Stimulated activated effector memory CD8-positive, alpha-beta T cell treated with anti-CD3 and anti-CD28 coated beads, Interleukin-12 subunit alpha, Interleukin-12 subunit beta, amount 100 ng/mL, for 72 hours (primary cell): Measurements from ENCODE around the gene ATXN1.

ENCODE experiments used
- ATAC-seq: fragments of 150-1000 bp; cut with Tn5 transposase; 2 replicates; pipeline ENCODE4 v1.10.0; 2021
- DNase-seq, 2 donors: peaks; one replicate each; pipeline ENCODE4 v3.0.0; 2021 to 2022; ENCODE audit warnings: low spot score in 2 of 2
- H3K27ac Mint-ChIP-seq: one replicate; pipeline ENCODE4 v1.8.0; 2022; ENCODE audit warnings: mild to moderate bottlenecking, mixed read lengths
- H3K36me3 Mint-ChIP-seq: one replicate; pipeline ENCODE4 v1.8.0; 2022; ENCODE audit warnings: mild to moderate bottlenecking, mixed read lengths
- H3K4me1 Mint-ChIP-seq: one replicate; pipeline ENCODE4 v1.8.0; 2022; ENCODE audit warnings: mixed read lengths
- H3K4me3 Mint-ChIP-seq: one replicate; pipeline ENCODE4 v1.8.0; 2022; ENCODE audit warnings: mild to moderate bottlenecking, mixed read lengths
- H3K9me3 Mint-ChIP-seq: one replicate; pipeline ENCODE4 v1.8.0; 2022; ENCODE audit warnings: mixed read lengths

The ATXN1 gene

DNA sequence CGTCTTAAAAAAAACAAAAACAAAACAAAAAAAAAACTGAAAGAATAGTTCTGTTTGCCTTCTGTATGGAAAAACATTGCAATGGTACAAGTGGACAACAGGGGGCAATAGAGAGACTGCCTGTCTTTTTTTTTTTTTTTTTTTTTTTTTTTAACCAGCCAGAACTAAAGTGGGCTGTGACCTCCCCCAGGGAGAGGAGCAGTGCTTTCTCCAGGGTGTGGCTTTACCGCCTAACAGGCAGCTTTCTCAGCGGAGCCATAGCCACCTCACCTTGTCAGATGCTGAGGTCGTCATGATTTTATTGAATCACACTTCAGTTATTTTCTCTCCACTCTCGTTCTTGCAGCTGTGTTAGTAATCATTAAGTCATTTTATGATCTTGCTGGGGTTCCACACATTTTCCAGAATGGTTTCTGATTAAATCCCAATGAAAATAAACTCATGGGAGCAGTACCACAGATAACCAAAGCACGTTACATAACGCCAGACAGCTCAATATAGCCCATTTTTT, 444.5 kb downstream of the ATXN1 start:
- DNase-seq = peak in 1 of 2 donors; percentile 62
- peak overlapping the region; percentile 65 for H3K4me3 Mint-ChIP-seq
- peaks cover 53% of the 10 kb centered on the region for H3K36me3 Mint-ChIP-seq
- no peaks in the 10 kb centered on the region for H3K9me3 Mint-ChIP-seq
- H3K4me1 Mint-ChIP-seq = peaks cover 65% of the 10 kb centered on the region
- peak overlapping the region; percentile 87 for H3K27ac Mint-ChIP-seq
- peak; percentile 65 for ATAC-seq

DNA sequence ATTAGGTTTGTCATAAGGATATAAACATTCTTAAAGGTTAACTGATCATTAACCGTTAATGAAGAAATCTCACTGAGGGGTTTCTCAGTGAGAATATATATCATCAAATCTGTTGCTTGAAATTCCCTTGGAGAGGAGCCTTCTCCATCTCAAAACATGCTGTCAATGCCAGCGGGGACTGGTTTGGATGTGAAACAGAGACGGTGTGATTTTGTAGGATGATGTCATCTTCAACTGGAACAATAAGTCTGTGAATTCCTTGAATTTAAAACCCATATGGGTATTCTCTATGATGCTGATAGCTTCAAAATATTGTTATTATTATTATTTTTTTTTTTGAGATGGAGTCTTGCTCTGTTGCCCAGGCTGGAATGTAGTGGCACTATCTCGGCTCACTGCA, 447.0 kb downstream of the ATXN1 start:
- H3K27ac Mint-ChIP-seq = no peak overlapping the region
- H3K4me1 Mint-ChIP-seq = peaks cover 45% of the 10 kb centered on the region
- no peak for DNase-seq
- ATAC-seq = no peak
- no peaks in the 10 kb centered on the region for H3K9me3 Mint-ChIP-seq
- no peak overlapping the region for H3K4me3 Mint-ChIP-seq
- peaks cover 44% of the 10 kb centered on the region for H3K36me3 Mint-ChIP-seq

DNA sequence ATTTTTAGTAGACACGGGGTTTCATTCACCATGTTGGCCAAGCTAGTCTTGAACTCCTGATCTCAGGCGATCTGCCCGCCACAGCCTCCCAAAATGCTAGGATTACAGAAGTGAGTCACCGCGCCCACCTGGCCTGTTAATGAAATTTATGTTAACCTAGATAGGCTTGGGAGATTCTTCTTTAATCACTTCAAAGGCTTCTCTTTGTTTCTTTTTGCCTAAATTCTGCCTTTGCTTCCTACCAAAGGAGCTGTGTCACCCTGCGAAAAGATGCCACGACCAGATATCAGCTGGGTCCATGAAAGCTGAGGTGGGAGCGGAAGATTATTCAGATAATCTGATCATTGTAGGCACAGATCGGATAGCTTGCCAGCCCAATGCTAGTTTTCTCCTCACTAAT, 447.5 kb downstream of the ATXN1 start:
- Mint-ChIP-seq H3K9me3 (no peaks in the 10 kb centered on the region), H3K27ac (no peak overlapping the region), H3K36me3 (peaks cover 50% of the 10 kb centered on the region), H3K4me3 (no peak overlapping the region), H3K4me1 (peaks cover 43% of the 10 kb centered on the region)
- no peak for ATAC-seq
- no peak for DNase-seq

DNA sequence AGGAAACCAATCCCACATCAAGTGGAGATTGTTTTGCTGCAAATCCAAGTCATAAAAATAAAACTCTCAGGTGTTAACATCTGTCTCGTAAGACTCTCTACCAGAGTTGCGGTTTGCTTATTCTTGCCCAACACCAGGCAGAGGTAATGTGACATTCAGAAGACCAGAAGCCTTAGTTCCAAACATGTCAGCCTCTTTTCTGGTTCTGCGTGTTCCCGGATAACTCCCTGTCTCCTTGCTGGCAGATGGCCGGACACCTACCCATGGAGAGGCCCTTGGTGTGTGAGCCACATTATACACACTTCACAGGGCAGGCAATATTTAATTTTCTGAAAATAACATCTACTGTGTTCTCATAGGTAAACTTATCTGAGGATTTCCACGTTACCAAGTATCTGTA, 449.5 kb downstream of the ATXN1 start:
- Mint-ChIP-seq H3K4me3 (no peak overlapping the region), H3K36me3 (peaks cover 49% of the 10 kb centered on the region), H3K4me1 (peaks cover 28% of the 10 kb centered on the region), H3K27ac (no peak overlapping the region), H3K9me3 (no peaks in the 10 kb centered on the region)
- ATAC-seq (no peak), DNase-seq (no peak)

DNA sequence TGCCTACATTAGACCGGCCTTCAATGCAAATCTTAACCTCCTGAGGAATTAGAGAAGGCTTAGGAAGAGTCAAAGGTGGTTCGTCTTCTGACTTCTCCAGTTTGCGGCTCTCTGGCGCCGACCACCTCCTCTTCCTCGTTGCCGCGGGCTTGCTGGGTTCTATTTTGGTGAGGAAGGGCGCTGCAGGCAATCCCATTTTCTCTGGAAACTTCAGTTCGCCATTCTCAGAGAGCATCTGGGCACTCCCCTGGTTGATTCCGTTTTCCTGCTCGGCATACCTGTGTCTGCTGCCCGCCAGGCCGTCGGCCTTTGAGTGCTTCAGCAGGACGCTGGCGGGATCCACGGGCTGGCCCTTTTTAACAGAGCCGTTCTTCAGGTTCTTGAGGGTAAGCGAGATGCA, 454.9 kb downstream of the ATXN1 start:
- H3K4me3 Mint-ChIP-seq = no peak overlapping the region

DNA sequence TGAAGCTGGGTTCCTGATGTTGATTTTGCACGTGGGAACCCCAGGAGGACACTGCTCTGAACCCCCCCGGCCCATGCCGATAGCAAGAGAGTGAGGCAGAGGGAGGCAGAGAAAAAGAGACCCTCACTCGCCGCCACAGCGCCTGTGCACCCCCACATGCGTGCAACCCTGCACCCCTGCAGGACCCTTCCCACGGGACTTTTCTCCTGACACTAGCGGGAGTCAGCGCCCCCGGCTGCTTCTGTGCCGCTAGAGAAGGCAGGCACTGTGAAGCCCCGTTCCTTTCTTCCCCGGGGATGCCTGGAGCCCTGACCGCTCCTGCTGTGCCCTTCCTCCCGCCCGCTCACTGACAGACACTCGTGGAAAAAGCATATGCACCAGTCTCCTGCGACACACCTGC, 455.5 kb downstream of the ATXN1 start:
- no peak for ATAC-seq
- Mint-ChIP-seq H3K27ac (peak overlapping the region; percentile 23), H3K4me3 (no peak overlapping the region), H3K9me3 (no peaks in the 10 kb centered on the region), H3K36me3 (peaks cover 90% of the 10 kb centered on the region), H3K4me1 (peaks cover 22% of the 10 kb centered on the region)
- no peak for DNase-seq

More for the DNA sequence above, 454.9 kb downstream of the ATXN1 start:
- Mint-ChIP-seq H3K36me3 (peaks cover 85% of the 10 kb centered on the region), H3K27ac (peak overlapping the region; percentile 23), H3K4me1 (peaks cover 22% of the 10 kb centered on the region), H3K9me3 (no peaks in the 10 kb centered on the region)
- DNase-seq (no peak), ATAC-seq (no peak)

DNA sequence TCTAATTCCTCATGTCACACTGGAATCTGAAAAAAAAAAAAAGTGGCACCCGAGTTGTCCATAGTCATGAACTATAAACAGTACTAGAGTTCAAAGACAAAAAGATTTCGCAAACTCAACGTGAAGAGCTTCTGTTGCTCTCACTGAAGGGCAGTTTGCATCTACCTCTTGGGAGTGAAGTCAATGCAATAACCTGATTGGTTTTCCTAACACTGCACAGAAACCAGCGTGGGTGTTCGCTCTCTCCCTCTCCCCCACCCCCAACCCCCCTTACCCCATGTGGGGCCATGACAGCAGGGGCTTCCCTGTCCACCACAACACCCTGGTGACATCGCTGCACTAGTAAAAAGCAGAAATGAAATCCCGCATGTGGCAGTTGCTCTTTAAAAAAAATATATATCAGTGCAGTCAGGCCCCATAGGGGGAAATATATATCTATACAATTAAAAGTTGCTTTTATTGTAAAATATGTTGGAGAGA, 456.0 kb downstream of the ATXN1 start:
- Mint-ChIP-seq H3K4me3 (no peak overlapping the region), H3K9me3 (no peaks in the 10 kb centered on the region), H3K4me1 (peaks cover 22% of the 10 kb centered on the region), H3K36me3 (peaks cover 95% of the 10 kb centered on the region), H3K27ac (no peak overlapping the region)
- DNase-seq (no peak), ATAC-seq (peak; percentile 74)

DNA sequence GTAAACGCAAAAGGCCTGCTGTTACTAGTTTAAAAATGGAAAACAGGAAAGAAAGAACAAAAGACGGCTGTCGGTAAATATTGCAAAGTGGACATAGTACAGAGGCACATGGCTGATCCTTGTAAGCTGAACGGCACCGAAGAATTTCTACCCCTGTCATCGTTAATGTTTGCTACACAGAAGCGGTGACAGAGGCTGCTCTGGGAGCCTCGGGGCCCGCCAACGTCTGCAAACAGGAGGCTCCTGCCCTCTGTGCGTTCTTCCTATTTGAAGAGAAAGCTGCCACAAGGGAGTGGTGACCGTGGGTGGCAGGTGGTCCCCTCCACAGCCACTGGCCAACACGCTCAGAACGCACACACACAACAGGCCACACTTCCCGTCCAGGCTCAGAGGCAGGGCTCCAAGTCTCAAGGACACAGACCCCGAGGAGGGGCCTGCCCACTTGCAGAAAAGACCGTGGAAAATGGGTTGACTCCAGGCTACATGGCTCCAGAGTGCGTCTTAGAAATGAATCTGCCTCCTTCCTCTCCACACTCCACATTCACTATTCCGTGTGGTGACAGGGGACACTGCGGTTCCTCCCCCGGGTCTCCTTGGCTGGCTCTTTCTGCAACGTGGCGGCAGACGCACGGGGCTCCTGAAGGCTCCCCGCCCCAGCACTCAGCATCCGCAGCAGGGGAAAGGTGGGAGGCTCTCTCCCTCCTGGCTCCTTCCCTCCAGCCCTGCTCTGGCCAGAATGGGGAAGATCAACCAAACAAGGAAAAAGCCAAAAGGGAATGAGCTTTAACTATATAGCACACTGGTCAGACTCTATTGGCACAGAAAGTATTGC, 458.3 kb downstream of the ATXN1 start:
- Mint-ChIP-seq H3K27ac (no peak overlapping the region), H3K4me1 (peaks cover 16% of the 10 kb centered on the region), H3K9me3 (no peaks in the 10 kb centered on the region), H3K36me3 (peaks cover 83% of the 10 kb centered on the region), H3K4me3 (no peak overlapping the region)
- ATAC-seq (no peak), DNase-seq (no peak)

DNA sequence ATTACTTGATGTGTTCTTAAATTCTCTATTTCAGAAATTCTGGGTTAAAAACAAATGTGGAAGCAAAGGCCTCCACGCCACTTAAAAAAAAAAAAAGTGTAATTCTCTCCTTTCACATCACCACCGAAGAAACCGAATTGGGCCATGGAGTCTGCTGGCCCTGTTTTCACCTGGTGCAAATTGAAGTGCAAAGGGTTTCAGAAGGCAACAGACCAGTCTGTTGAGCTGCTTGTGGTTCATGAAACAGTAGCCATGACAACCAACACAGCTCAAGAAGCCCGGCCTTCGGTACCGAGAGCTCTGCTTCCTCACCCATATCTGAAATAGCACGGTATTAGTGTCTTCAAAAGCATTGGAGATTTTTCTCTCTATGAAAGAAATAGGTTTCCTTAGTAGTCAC, 459.7 kb downstream of the ATXN1 start:
- peaks cover 69% of the 10 kb centered on the region for H3K36me3 Mint-ChIP-seq
- H3K4me1 Mint-ChIP-seq = peaks cover 8% of the 10 kb centered on the region
- H3K27ac Mint-ChIP-seq = no peak overlapping the region
- ATAC-seq (no peak), DNase-seq (no peak)
- no peaks in the 10 kb centered on the region for H3K9me3 Mint-ChIP-seq
- no peak overlapping the region for H3K4me3 Mint-ChIP-seq

DNA sequence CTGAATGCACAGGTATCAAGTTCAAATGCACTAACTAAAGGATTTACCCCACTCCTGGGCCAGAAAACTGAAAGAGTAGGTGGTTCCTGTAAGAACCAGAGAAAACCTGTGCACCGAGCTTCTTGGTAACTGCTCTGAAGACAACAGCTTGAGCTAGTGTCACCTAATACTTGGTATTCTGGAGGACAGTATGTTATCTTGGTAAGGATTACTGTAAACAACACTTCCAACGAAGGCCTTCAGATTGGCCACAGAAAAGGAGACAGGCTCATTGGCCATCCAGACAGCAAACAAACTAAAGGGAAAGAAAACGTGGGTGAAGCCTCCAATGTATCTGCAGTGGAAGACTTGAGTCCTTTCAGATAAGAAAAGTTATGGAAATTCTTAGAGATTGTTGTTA, 461.4 kb downstream of the ATXN1 start:
- H3K4me3 Mint-ChIP-seq = no peak overlapping the region
- no peaks in the 10 kb centered on the region for H3K9me3 Mint-ChIP-seq
- H3K36me3 Mint-ChIP-seq = peaks cover 53% of the 10 kb centered on the region
- DNase-seq = no peak
- no peak overlapping the region for H3K27ac Mint-ChIP-seq
- no peak for ATAC-seq
- H3K4me1 Mint-ChIP-seq = no peaks in the 10 kb centered on the region

DNA sequence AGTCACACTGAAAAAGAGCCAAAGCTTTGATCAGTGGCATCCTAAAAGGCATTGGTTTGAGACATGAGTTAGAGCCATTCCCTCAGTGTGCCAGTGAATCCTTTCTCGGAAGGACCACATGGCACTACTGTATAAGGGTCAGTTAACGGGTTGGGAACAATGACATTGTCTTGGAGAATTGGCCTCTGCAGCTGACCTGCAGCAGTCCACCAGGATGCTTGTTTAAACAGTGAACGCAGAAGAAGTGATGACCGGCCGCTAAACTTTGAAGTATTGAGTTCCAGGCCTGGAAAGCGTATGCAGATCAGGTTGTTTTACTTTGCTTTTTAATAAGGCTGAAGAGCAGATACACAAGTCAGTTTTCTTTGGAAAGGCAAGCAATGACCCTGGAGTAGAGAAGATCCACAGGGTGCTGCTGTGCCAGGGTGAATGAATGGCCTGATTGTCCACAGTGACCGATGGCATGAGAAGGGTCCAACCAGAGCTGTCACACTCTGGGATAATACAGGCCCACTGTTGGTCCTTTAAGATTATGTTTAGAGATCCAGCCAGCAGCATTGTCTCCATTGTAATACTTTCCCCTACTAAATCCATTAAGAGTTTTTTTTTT, 465.1 kb downstream of the ATXN1 start:
- Mint-ChIP-seq H3K4me3 (no peak overlapping the region), H3K4me1 (peaks cover 6% of the 10 kb centered on the region), H3K9me3 (no peaks in the 10 kb centered on the region), H3K36me3 (peaks cover 24% of the 10 kb centered on the region), H3K27ac (no peak overlapping the region)
- DNase-seq (no peak), ATAC-seq (no peak)

DNA sequence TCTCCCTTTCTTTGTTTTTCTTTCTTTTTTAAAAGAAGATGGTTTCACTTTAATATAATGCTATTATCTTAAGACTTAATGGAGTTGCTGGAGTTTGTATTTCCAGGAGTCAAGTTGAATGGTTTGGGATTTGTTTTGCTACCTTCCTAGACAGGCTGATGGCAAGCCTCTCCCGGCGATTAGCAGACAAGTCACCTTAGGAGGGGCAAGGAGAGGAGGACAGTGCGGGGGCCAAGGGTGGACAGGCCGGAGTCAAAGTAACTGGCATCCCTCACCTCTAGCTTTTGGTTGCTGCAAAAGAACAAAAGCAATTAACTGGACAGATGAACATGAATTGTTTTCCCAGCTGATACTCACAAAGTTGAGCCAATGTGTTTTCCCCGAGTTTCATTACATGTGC, 465.8 kb downstream of the ATXN1 start:
- ATAC-seq = no peak
- H3K27ac Mint-ChIP-seq = no peak overlapping the region

DNA sequence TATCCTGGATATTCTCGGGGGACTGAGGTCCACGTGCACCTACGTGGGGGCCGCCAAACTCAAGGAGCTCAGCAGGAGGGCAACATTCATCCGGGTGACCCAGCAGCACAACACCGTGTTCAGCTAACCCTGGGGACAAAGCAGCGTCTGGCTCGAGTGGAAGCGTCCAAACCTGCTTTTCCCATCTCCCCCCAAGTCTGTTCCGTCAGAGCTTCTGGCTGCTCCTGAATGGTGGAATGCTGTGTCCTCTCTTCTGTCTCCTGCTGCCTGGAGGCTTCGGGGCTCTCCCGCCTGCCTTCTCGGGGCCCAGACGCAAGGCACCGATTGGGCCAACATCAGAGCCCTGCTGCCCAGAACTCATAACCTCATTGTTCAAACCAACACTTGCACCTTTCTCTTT, 466.2 kb downstream of the ATXN1 start:
- no peaks in the 10 kb centered on the region for H3K9me3 Mint-ChIP-seq
- ATAC-seq (no peak), DNase-seq (no peak)
- no peak overlapping the region for H3K27ac Mint-ChIP-seq
- peaks cover 6% of the 10 kb centered on the region for H3K4me1 Mint-ChIP-seq
- peaks cover 16% of the 10 kb centered on the region for H3K36me3 Mint-ChIP-seq
- no peak overlapping the region for H3K4me3 Mint-ChIP-seq

More for the DNA sequence above, 465.8 kb downstream of the ATXN1 start:
- Mint-ChIP-seq H3K9me3 (no peaks in the 10 kb centered on the region), H3K36me3 (peaks cover 17% of the 10 kb centered on the region), H3K4me3 (no peak overlapping the region), H3K4me1 (peaks cover 6% of the 10 kb centered on the region)
- no peak for DNase-seq

DNA sequence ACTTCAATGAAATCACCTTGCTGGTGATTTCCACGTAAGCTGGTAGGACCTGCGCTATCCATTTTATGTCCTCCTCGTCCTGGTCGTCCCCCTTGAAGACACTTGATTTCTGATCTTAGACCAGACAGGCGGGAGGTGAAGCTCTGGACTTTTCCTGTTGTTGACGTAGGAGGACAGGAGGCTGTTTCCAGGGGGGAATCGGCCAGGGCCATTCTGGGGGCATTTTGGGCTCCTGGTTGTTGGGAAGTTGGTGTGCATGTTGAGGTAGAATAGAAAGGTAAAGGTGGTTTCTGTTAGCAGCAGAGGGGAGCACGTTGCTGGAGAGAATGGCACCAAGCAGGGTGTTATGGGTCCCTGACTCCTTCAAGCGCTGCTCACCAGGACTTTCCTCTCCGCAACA, 466.9 kb downstream of the ATXN1 start:
- H3K4me1 Mint-ChIP-seq = peaks cover 6% of the 10 kb centered on the region
- no peak overlapping the region for H3K4me3 Mint-ChIP-seq
- no peaks in the 10 kb centered on the region for H3K9me3 Mint-ChIP-seq
- no peak overlapping the region for H3K27ac Mint-ChIP-seq
- peaks cover 12% of the 10 kb centered on the region for H3K36me3 Mint-ChIP-seq
- DNase-seq (no peak), ATAC-seq (no peak)

DNA sequence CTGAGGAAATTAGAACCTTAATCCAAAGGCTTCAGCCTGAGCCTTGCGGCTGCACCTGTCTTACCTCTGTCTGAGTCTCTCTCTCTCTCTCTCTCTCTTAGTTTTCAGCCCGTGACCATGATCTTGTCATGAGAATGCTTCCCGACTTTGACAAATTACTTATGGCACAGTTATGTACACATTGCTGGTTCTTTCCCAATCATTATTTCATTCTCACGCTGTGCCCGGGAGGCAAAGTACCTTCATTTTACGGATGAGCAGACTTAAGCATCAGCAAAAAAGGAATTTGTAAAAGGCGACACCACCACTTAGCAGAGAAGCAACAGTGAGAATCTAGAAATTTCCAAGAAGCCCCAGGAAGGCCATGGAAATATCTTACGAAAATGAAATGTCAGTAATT, 468.3 kb downstream of the ATXN1 start:
- DNase-seq = no peak
- Mint-ChIP-seq H3K27ac (no peak overlapping the region), H3K4me3 (no peak overlapping the region), H3K9me3 (no peaks in the 10 kb centered on the region), H3K4me1 (peaks cover 6% of the 10 kb centered on the region), H3K36me3 (peaks cover 8% of the 10 kb centered on the region)
- ATAC-seq = no peak

DNA sequence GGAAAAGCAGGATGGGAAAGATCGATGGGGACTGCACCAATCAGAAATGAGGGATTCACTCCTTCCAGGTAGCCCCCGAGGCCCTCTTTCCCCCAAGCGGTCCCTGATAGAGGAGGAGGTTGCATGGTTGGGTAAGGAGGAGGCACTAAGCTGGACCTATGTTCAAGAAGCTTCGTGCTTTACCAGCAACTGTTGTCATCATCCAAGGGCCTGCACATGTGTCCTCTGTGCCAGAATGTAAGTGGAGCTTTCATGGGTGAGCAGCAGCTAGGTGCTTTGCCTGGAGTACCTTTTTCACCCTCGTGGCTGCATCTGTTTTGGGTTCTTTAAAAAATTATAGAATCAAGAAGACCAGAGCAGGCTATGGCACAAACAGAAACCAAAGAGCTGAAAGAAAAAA, 468.8 kb downstream of the ATXN1 start:
- ATAC-seq (no peak), DNase-seq (no peak)
- Mint-ChIP-seq H3K36me3 (peaks cover 8% of the 10 kb centered on the region), H3K4me1 (peaks cover 6% of the 10 kb centered on the region), H3K27ac (no peak overlapping the region), H3K4me3 (no peak overlapping the region), H3K9me3 (no peaks in the 10 kb centered on the region)
